AG10803 (cell line): ENCODE results near the gene LDB2.

ENCODE experiments used
- DNase-seq: peaks from one replicate; pipeline ENCODE4 v3.0.0; 2010; ENCODE audit warnings: low read depth
- H3K4me3 ChIP-seq: 2 replicates; pipeline ENCODE4 v1.5.1; 2011; ENCODE audit warnings: mild to moderate bottlenecking, low read length, control low read depth
- TF ChIP-seq, protein P1 (sequence below): conservative IDR thresholded peaks from 2 replicates; pipeline ENCODE4 v1.5.1; 2011; ENCODE audit warnings: mild to moderate bottlenecking, low read length, control low read depth, inconsistent platforms

LDB2 gene

DNA sequence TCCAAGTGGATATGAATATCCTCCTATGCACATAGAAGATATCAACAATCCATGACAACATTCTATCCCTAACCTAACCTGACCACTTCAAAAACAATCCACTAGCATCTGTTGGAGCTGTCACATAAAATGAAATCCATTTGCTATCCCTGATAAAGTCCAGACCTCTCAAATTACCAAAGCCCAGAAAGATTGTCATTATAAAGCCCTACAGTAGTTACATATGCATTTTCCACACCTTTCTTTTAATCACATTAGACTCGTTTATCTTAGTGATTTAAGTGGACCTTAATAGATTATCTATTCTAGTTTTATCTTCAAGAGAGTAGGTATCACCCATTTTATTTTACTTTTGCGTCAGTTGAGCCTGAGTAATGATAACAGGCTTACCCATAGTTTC lies 30.6 kb downstream of the LDB2 start:
- no peak for DNase-seq
- H3K4me3 ChIP-seq: no peak overlapping the region
- TF ChIP-seq, protein P1, sequence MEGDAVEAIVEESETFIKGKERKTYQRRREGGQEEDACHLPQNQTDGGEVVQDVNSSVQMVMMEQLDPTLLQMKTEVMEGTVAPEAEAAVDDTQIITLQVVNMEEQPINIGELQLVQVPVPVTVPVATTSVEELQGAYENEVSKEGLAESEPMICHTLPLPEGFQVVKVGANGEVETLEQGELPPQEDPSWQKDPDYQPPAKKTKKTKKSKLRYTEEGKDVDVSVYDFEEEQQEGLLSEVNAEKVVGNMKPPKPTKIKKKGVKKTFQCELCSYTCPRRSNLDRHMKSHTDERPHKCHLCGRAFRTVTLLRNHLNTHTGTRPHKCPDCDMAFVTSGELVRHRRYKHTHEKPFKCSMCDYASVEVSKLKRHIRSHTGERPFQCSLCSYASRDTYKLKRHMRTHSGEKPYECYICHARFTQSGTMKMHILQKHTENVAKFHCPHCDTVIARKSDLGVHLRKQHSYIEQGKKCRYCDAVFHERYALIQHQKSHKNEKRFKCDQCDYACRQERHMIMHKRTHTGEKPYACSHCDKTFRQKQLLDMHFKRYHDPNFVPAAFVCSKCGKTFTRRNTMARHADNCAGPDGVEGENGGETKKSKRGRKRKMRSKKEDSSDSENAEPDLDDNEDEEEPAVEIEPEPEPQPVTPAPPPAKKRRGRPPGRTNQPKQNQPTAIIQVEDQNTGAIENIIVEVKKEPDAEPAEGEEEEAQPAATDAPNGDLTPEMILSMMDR: no peak

DNA sequence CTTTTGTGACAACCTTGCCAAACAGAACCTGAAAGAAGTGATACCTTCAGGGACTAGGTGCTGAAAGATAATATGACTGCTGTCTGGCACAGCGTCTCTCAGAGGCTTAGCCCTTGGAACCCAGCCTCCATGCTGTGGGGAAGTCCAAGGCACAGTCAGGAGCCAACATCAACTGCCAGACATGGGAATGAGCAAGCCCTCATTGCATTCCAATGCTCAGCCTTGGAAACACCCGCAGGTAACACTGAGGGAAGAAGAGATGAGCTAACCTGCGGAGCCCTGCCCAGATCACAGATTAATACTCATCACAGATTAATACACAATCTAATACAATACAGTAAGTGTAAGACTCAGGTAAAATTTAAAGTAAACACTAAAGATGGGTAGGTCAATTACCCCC lies 31.5 kb downstream of the LDB2 start:
- DNase-seq: no peak
- H3K4me3 ChIP-seq: no peak overlapping the region
- TF ChIP-seq, protein P1: no peak

DNA sequence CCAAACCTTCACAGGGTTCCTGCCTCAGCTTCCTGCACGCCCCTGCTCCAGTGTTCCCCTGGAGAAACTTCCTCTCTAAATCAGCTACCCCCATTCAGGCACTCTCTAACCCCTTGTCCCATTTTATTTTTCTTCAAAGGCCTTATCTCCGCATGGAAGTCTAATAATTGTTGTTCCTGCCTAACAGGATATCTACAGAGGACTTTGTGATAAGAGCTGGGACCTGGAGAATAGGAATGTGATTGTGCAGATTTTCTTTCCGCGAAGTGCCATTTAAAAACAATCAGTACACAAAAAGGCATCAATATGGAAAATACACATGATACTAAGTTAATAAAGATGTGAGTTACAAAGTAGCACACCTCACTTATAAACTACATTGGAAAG lies 32.6 kb downstream of the LDB2 start:
- no peak for DNase-seq

DNA sequence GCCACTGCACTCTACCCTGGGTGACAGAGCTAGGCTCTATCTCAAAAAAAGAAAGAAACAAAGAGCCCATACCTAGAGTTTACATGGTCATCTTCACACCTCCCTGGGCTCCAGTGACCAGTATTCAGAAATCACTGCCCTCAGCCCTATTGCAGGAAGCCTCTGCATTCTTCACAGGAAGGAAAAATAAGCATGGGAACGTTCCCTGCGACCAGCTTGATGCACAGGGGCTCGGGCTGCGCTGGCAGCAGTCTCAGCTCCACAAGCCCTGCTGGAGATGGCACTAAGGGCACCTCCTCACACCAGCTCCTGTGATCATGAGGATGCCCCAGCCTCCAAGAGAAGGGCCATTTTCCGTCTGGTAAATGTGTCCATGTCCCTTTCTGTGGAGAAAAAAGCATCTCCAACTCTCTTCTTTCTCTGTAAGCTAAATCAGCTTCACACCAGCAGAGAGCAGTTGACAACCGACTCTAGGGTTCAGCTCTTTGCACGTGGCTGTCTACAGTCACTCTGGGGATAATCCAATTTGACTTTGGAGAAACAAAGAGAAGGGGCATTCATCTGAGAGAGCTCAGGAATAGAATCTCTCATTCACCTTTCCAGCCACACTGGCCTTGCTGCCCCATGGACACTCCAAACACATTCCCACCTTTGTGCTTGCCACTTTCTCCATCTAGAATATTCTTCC lies 33.1 kb downstream of the LDB2 start:
- TF ChIP-seq, protein P1: no peak
- DNase-seq: no peak
- no peak overlapping the region for H3K4me3 ChIP-seq

More for the DNA sequence above, 32.6 kb downstream of the LDB2 start:
- TF ChIP-seq, protein P1: no peak
- H3K4me3 ChIP-seq: no peak overlapping the region

DNA sequence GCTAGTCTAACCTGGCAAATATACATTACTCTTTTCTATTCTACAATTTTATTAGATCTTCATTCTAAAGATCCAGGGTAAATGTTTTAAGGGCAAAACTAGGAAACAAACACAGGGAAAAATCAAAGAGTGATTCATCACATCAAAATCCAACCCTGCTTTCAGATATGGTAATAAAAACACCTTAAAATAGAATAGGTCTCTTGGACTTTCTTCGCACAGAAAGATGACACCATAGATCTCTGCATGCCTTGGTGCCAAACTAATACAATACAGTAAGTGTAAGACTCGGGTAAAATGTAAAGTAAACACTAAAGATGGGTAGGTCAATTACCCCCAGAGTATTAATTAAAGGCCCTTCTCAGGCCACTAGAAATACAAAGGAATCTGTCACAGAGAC lies 34.2 kb downstream of the LDB2 start:
- no peak for DNase-seq
- H3K4me3 ChIP-seq: no peak overlapping the region
- TF ChIP-seq, protein P1: no peak

DNA sequence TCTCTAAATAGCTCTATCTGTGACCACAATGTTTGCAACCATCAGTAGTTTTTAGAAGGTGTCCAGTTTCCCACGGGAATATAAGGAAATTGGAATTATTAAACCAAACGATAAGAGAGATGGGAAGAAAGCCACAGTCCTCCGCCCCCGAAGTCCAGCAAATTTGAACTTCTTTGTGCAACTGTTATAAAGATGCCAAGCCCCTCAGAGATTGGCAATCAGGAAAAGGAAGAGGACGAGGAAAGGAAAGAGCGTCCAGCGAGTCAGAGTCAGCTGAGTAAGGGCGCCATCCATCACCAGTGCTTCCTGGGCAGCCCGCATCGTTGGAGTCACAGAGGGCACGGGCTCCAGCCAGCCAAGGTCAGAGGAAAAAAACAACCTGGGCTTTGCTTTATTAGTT lies 35.7 kb downstream of the LDB2 start:
- DNase-seq: no peak
- TF ChIP-seq, protein P1: no peak
- H3K4me3 ChIP-seq: no peak overlapping the region

DNA sequence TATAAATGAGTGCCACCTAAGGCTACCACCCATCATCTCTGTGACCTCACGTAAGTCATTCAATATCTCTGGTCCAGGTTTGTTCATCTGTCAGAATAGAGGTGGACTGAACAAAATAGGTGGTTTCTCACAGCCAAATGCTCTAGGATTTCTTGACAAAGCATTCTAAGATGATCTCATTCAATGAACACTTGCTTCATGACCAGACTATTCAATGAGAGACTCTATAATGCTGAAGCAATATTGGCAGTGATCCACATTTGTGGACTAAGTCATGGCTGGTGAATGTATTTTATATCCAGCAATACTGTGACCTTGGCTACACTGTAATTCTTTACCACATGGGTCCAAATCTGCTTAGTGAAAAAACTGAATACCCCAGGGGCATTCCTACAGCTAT lies 37.9 kb downstream of the LDB2 start:
- peak; percentile 93 for DNase-seq
- H3K4me3 ChIP-seq: no peak overlapping the region
- TF ChIP-seq, protein P1: no peak
